ENCODE measurements around the gene ABLIM3.

The ABLIM3 gene

DNA sequence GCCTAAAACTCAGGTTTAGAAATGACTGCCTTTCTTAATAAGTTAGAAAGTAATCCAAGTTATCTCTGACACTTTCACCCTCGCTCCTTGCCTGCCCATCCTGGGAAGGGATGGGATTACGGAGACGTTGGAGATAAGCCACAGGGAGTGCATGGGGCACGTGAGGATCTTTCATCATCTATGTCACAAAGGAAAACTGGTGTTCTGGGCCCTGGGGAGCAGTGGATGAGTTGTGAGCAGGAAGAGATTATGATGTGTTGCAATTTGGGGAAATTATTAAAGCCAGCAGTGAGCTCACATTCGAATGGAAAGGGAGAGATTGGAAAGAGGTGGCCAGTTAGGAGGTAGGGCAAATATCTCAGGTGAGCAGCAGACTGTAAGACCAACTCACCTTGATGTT, 143.2 kb downstream of the ABLIM3 start:
- DNase-seq, result no peak

- no peak for DNase-seq
These were observed 143.9 kb downstream of the ABLIM3 start for GRCh38 chr5:149285153-149285552.

DNA sequence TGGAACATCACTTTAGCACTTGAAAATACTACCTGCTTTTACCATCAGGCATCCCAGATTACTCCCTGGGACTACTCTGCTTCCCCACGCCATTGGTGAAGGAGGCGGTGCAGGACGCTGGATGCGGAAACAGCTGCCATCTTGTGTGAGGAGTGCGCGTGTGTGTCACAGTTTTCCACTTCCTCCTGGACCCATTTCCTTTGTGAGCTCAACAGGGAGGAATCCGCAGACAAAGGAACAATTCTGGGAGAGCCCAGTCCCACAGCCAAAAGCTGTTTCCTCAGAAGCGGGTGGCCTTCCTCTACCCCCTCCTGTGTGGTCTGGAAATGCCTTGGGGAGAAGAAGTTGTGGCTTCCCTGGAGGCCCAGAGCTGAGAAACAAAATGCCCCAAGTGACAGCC, 147.1 kb downstream of the ABLIM3 start:
- DNase-seq, result no peak

GRCh38 chr5:149289301-149289700, 148.0 kb downstream of the ABLIM3 start:
- DNase-seq, result no peak

DNA sequence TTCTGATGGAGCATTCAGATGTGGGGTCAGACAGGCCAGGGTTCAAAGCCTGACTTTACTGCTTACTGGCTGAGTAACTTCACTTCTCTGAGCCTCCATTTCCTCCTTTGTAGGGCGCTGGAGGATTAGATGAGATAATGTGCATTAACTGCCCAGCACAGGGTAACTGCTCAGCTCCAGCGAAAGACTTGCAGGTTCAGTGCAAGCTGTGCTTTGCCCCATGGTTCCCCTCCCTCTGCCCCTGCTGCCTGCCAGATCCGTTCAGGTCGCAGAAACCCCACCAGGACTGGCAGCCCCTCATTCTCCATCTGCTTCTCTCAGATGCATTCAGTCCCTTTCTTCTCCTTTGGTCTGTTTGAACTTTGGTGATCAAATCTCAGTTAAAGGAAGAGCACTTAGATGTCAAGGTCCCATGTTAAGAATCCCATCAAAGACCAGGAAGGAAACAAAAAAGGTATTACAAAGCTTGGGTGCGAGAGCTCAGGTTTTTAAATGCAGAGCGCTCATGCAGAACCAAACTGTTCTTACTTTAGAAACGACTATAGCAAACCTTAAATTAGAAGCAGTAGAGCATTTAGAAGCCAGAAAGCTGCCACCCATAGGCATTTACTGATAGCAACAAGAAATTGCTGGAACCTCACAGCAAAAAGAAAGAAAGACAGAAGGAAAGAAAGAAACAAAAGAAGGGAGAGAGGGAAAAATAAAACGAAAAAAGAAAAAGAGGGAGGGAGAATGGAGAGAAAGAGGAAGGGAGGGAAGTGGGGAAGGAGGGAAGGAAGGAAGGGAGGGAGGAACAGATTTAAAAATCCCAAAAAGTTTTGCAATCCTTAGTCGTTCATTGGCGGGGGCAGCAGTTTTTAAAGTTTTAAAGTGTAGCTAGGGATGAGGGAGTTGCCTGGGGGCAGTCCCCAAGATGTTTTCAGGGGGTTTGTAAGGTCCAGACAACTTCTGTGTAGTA, 153.9 kb downstream of the ABLIM3 start:
- no peak for DNase-seq

DNA sequence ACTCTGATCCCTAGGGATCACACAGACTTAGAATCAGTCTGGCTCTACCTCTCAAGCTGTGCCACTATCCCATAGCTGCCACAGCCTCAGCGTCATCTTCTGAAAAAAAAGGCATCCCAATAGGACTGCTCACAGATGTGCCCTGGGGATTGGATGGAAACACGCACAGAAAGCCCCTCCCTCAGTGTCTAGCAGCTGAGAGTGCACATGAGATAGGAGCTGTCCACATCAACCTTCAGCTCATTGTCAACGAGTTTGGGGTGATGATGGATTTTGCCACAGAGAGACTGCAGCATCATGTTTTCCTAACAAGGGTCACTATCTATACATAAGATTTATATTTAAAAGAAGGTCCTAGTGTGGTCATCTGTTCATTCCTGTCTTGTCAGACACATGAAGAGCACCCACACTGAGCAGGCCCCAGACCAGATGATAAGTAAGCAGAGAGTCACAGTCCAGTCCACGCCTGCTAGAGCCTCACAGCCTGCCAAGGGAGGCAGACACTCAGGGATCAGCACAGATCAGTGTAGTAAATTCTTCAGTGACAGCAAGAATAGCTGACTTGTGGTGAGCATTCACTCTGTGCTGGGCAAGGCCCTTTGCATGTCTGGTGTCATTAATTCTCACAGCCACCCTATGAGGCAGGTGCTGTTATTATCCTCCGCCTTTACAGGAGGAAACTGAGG, 156.2 kb downstream of the ABLIM3 start:
- DNase-seq, result no peak

GRCh38 chr5:149298163-149298562, 156.9 kb downstream of the ABLIM3 start:
- no peak for DNase-seq

- DNase-seq, result no peak
These were observed 157.6 kb downstream of the ABLIM3 start for GRCh38 chr5:149298842-149299404.

DNA sequence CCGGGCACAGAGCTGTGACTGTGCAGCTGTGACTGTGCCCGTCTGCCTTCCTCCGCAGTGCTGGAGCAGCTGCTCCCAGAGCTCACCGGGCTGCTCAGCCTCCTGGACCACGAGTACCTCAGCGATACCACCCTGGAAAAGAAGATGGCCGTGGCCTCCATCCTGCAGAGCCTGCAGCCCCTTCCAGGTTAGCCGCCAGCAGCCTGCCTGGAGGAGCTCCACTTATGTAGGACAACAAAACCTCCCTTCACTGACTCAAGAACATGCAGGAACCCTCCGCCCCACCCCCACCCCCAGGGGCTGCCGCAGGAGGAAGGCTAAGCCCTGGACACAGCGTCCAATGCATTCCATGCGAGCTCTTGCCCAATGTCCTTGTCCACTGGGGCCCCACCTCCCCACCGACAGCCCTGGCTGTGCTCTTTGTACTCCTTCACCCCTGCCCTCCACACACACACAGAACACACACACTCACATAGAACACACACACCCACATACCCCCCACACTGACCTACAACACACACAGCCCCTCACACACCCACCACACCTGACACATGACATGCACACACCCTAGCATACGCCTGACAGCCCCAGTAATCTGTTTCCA, 158.3 kb downstream of the ABLIM3 start:
- no peak for DNase-seq

GRCh38 chr5:149300441-149300840, 159.1 kb downstream of the ABLIM3 start:
- no peak for DNase-seq

GRCh38 chr5:149301049-149301743, 159.9 kb downstream of the ABLIM3 start:
- DNase-seq, result no peak

- DNase-seq, result no peak
These were observed 160.6 kb downstream of the ABLIM3 start for GRCh38 chr5:149301744-149302380.

GRCh38 chr5:149302641-149303040, 161.3 kb downstream of the ABLIM3 start:
- DNase-seq, result no peak

- no peak for DNase-seq
These were observed 161.9 kb downstream of the ABLIM3 start for GRCh38 chr5:149303210-149303609.

DNA sequence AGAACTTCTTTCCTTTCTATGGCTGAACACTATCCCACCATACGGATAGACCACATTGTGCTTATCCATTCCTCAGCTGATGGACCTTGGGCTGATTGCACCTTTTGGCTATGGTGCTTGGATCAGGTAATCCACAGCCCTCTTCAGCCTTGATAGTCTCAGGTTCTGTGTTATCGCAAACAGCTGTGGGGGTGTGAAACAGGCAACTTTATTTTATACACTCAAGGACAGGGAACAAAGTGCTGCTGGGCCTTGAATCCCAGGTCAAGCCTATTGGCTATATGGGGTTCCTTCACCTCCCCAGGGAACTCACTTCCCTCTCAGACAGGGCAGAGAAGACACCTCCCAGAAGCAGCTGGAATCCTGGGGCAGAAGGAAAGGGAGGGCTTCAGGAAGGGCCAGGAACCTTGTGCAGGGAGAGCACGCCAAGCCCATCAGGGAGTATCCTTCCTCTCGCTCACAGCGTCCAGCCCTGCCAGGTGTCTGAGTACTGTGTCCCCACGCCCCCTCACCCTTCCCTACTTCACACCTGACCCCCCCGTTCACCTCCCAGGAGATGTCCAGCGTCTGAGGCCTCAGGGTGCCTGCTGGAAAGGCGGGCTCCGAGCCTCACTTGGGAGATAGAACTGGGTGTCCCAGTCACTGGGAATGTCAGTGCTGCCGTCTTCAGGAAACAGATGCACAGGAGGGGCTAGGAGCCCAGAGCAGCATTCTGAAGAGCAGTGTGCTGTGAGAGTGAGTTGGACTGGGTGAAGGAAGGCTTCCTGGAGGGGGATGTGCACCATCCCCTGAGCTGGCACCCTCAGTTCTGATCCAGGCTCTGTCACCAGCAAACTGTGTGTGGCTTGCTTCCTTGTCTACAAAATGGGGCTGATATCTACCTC, 163.1 kb downstream of the ABLIM3 start:
- DNase-seq, result no peak

DNA sequence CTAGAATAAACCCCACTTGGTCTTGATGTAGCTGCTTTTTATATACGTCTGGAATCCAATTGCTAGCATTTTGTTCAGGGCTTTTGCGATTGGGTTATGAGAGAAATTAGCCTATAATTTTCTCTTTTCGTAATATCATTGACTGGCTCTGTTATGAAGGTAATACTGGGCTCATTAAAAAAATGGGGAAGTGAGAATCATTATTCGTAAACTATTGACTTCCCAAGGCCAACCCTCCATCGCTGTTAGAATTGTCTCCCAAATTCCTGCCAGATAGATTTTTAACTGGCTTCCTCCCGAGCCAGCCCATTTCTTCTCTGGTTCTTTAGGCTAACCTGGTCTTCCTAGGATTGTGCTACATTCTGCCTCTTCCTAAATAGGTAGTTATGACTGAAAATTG, 168.1 kb downstream of the ABLIM3 start:
- no peak for DNase-seq
